H9 (cell line): ENCODE results near the gene RUNX2. TPM values are rescaled to one million over a fixed set of nuclear protein-coding genes. Genes with fewer than 3 reads are reported as not detected.

Source experiments
- DNase-seq: peaks from one replicate; pipeline ENCODE4 v3.0.0-alpha.2; 2017
- H2AFZ ChIP-seq: one replicate; pipeline ENCODE4 v1.6.1; 2013; ENCODE audit warnings: mild to moderate bottlenecking, low read length, control low read depth, moderate library complexity
- H2AK5ac ChIP-seq: 2 replicates; pipeline ENCODE4 v1.6.1; 2013; ENCODE audit warnings: low read length, control low read depth, mixed read lengths; ENCODE audit not compliant: insufficient read length
- H2BK120ac ChIP-seq: one replicate; pipeline ENCODE4 v1.6.1; 2013; ENCODE audit warnings: low read depth, mild to moderate bottlenecking, low read length, control low read depth, inconsistent platforms; ENCODE audit not compliant: poor library complexity, severe bottlenecking
- H2BK12ac ChIP-seq: 2 replicates; pipeline ENCODE4 v1.6.1; 2013; ENCODE audit warnings: low read length, control low read depth, mixed read lengths, low read depth; ENCODE audit not compliant: insufficient read length
- H2BK15ac ChIP-seq: 2 replicates; pipeline ENCODE4 v1.6.1; 2013; ENCODE audit warnings: low read depth, low read length, control low read depth
- H2BK20ac ChIP-seq: one replicate; pipeline ENCODE4 v1.6.1; 2013; ENCODE audit warnings: low read depth, mild to moderate bottlenecking, low read length, control low read depth, inconsistent platforms; ENCODE audit not compliant: poor library complexity, severe bottlenecking
- H2BK5ac ChIP-seq: 2 replicates; pipeline ENCODE4 v1.6.1; 2013; ENCODE audit warnings: low read length, control low read depth, mixed read lengths; ENCODE audit not compliant: insufficient read length
- H3K14ac ChIP-seq: 2 replicates; pipeline ENCODE4 v1.6.1; 2013; ENCODE audit warnings: low read length, control low read depth; ENCODE audit not compliant: insufficient read depth
- H3K18ac ChIP-seq: 2 replicates; pipeline ENCODE4 v1.6.1; 2013; ENCODE audit warnings: low read depth, mild to moderate bottlenecking, mixed read lengths, low read length, control low read depth; ENCODE audit not compliant: insufficient read length
- H3K23ac ChIP-seq: 2 replicates; pipeline ENCODE4 v1.6.1; 2013; ENCODE audit warnings: low read length, control low read depth, mixed read lengths, low read depth; ENCODE audit not compliant: insufficient read length
- H3K23me2 ChIP-seq: 2 replicates; pipeline ENCODE4 v1.6.1; 2013; ENCODE audit warnings: low read depth, mild to moderate bottlenecking, mixed read lengths, low read length, control low read depth; ENCODE audit not compliant: insufficient read length, poor library complexity, severe bottlenecking
- H3K27ac ChIP-seq: 2 replicates; pipeline ENCODE4 v1.5.1; 2013; ENCODE audit warnings: low read length, control low read depth, mixed read lengths, low read depth; ENCODE audit not compliant: insufficient read length
- H3K27me3 ChIP-seq: 2 replicates; pipeline ENCODE4 v1.6.1; 2013; ENCODE audit warnings: low read length, control low read depth, inconsistent platforms; ENCODE audit not compliant: insufficient read depth
- H3K4ac ChIP-seq: 2 replicates; pipeline ENCODE4 v1.6.1; 2013; ENCODE audit warnings: low read depth, mild to moderate bottlenecking, control low read depth, inconsistent platforms, low read length, moderate library complexity
- H3K4me1 ChIP-seq: 2 replicates; pipeline ENCODE4 v1.6.1; 2013; ENCODE audit warnings: low read length, control low read depth, inconsistent platforms; ENCODE audit not compliant: insufficient read depth
- H3K4me2 ChIP-seq: 2 replicates; pipeline ENCODE4 v1.6.1; 2013; ENCODE audit warnings: low read length, control low read depth, mixed read lengths; ENCODE audit not compliant: insufficient read length, insufficient read depth
- H3K56ac ChIP-seq: 2 replicates; pipeline ENCODE4 v1.6.1; 2013; ENCODE audit warnings: low read depth, mild to moderate bottlenecking, mixed read lengths, low read length, control low read depth; ENCODE audit not compliant: insufficient read length
- H3K79me1 ChIP-seq: 2 replicates; pipeline ENCODE4 v1.6.1; 2013; ENCODE audit warnings: low read depth, mild to moderate bottlenecking, moderate library complexity, low read length, control low read depth, inconsistent platforms; ENCODE audit not compliant: insufficient read depth, poor library complexity, severe bottlenecking
- H3K79me2 ChIP-seq: 2 replicates; pipeline ENCODE4 v1.6.1; 2013; ENCODE audit warnings: low read length, control low read depth, inconsistent platforms; ENCODE audit not compliant: insufficient read depth
- H3K9ac ChIP-seq: 2 replicates; pipeline ENCODE4 v1.6.1; 2013; ENCODE audit warnings: low read length, control low read depth, mixed read lengths; ENCODE audit not compliant: insufficient read length; ENCODE audit errors: extremely low read depth
- H3K9me3 ChIP-seq: one replicate; pipeline ENCODE4 v1.6.1; 2013; ENCODE audit warnings: low read depth, low read length, inconsistent platforms; ENCODE audit not compliant: control insufficient read depth
- H3T11ph ChIP-seq: one replicate; pipeline ENCODE4 v1.6.1; 2013; ENCODE audit warnings: mild to moderate bottlenecking, low read length, control low read depth, inconsistent platforms
- H4K20me1 ChIP-seq: one replicate; pipeline ENCODE4 v1.6.1; 2013; ENCODE audit not compliant: control insufficient read depth, insufficient read length, insufficient read depth
- H4K5ac ChIP-seq: 2 replicates; pipeline ENCODE4 v1.6.1; 2013; ENCODE audit warnings: low read depth, mild to moderate bottlenecking, mixed read lengths, low read length, control low read depth; ENCODE audit not compliant: insufficient read length
- H4K8ac ChIP-seq: replicated peaks from 2 replicates; pipeline ENCODE4 v1.6.1; 2013; ENCODE audit warnings: low read length, control low read depth, mixed read lengths, low read depth; ENCODE audit not compliant: insufficient read length
- H4K91ac ChIP-seq: 2 replicates; pipeline ENCODE4 v1.6.1; 2013; ENCODE audit warnings: low read depth, mild to moderate bottlenecking, moderate library complexity, mixed read lengths, low read length, control low read depth; ENCODE audit not compliant: insufficient read length
- H3K27ac Mint-ChIP-seq, 3 experiments: 2 replicates in 2 of 3; 3 replicates in 1 of 3; pipeline ENCODE4 v1.8.0; 2020 to 2021; ENCODE audit warnings: mixed read lengths in 3 of 3, mild to moderate bottlenecking in 1 of 3, moderate library complexity in 1 of 3
- H3K27me3 Mint-ChIP-seq: 2 replicates; pipeline ENCODE4 v1.8.0; 2021; ENCODE audit warnings: low read depth, mild to moderate bottlenecking, moderate library complexity, mixed read lengths
- H3K36me3 Mint-ChIP-seq, 3 experiments: 2 replicates in 2 of 3; 3 replicates in 1 of 3; pipeline ENCODE4 v1.8.0; 2020 to 2021; ENCODE audit warnings: low read depth in 3 of 3, mixed read lengths in 3 of 3; ENCODE audit not compliant: insufficient read depth in 1 of 3
- H3K4me1 Mint-ChIP-seq, 2 experiments: 2 replicates each; pipeline ENCODE4 v1.8.0; 2020; ENCODE audit warnings: mixed read lengths in 2 of 2
- H3K4me3 Mint-ChIP-seq, 2 experiments: 2 replicates in 1 of 2; 3 replicates in 1 of 2; pipeline ENCODE4 v1.8.0; 2020 to 2021; ENCODE audit warnings: mild to moderate bottlenecking in 2 of 2, mixed read lengths in 2 of 2, moderate library complexity in 1 of 2
- H3K9me3 Mint-ChIP-seq, 2 experiments: 2 replicates in 1 of 2; 3 replicates in 1 of 2; pipeline ENCODE4 v1.8.0; 2020; ENCODE audit warnings: mild to moderate bottlenecking in 2 of 2, mixed read lengths in 2 of 2, moderate library complexity in 1 of 2
- WGBS: extraction: QIAGEN DNeasy Blood & Tissue Kit; methylation state at CpG from one replicate; pipeline ENCODE4 v1.1.7; 2013; ENCODE audit warnings: missing lambda C conversion rate, low lambda C conversion rate, mixed read lengths; ENCODE audit not compliant: insufficient read length; ENCODE audit errors: extremely low coverage; 5-methylcytosine and 5-hydroxymethylcytosine counted together
- total RNA-seq: library from RNA; stranded (reverse); gene quantifications from 2 replicates; pipeline ENCODE4 v1.2.1, GENCODE V29; 2021
- TF ChIP-seq, protein P1 (sequence below): fragments of 200-600 bp; sonication (generic); conservative IDR thresholded peaks from 3 replicates; pipeline ENCODE4 v1.8.0; 2021; ENCODE audit warnings: antibody characterized with exemption, mild to moderate bottlenecking

The RUNX2 gene
- total RNA-seq, 1 experiment from 2014 or later: 0.15 TPM

DNA sequence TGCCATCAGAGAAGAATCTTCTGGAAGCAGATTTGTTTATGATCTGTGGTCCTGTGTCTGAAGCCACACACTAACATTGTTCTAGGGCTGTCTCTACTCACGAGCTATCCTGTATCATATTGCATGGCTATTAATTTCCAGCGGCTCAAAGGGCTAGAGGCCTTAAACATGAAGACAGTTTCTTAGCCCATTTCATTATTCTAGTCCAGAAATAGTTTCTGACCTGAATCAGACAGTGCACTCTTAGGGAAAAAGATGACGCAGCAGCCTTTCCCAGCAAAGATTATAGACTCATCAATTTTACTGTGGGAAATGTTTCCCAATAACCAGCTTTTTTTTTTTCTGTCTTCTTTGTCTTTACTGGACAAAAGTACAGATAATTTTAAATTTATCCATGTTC lies 154.9 kb downstream of the RUNX2 start:
- no peaks in the 10 kb centered on the region for H3K79me2 ChIP-seq
- no peaks in the 10 kb centered on the region for H4K20me1 ChIP-seq
- H4K5ac ChIP-seq: no peak overlapping the region
- Mint-ChIP-seq H3K36me3 (no peaks in the 10 kb centered on the region), H3K27me3 (no peaks in the 10 kb centered on the region; the same call in 1 of the 2 replicates), H3K9me3 (no peaks in the 10 kb centered on the region), H3K4me1 (no peaks in the 10 kb centered on the region), H3K27ac (no peak overlapping the region), H3K4me3 (no peak overlapping the region)
- no peak overlapping the region for H2BK15ac ChIP-seq
- no peaks in the 10 kb centered on the region for H3K23me2 ChIP-seq
- H3T11ph ChIP-seq: no peak overlapping the region
- H3K27ac ChIP-seq: no peak overlapping the region
- no peaks in the 10 kb centered on the region for H3K9me3 ChIP-seq
- H3K56ac ChIP-seq: no peak overlapping the region
- no peak overlapping the region for H4K8ac ChIP-seq
- no CpG with 5 or more reads among the region's 3 CpGs for WGBS
- no peaks in the 10 kb centered on the region for H3K27me3 ChIP-seq
- no peak overlapping the region for H2BK12ac ChIP-seq
- DNase-seq: no peak
- no peak overlapping the region for H2BK120ac ChIP-seq
- no peak overlapping the region for H2AK5ac ChIP-seq
- no peak overlapping the region for H3K9ac ChIP-seq
- no peak overlapping the region for H2AFZ ChIP-seq
- TF ChIP-seq, protein P1, sequence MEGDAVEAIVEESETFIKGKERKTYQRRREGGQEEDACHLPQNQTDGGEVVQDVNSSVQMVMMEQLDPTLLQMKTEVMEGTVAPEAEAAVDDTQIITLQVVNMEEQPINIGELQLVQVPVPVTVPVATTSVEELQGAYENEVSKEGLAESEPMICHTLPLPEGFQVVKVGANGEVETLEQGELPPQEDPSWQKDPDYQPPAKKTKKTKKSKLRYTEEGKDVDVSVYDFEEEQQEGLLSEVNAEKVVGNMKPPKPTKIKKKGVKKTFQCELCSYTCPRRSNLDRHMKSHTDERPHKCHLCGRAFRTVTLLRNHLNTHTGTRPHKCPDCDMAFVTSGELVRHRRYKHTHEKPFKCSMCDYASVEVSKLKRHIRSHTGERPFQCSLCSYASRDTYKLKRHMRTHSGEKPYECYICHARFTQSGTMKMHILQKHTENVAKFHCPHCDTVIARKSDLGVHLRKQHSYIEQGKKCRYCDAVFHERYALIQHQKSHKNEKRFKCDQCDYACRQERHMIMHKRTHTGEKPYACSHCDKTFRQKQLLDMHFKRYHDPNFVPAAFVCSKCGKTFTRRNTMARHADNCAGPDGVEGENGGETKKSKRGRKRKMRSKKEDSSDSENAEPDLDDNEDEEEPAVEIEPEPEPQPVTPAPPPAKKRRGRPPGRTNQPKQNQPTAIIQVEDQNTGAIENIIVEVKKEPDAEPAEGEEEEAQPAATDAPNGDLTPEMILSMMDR: no peak
- no peak overlapping the region for H3K18ac ChIP-seq
- H3K4me1 ChIP-seq: no peaks in the 10 kb centered on the region
- H4K91ac ChIP-seq: no peak overlapping the region
- H2BK5ac ChIP-seq: no peak overlapping the region
- H3K4me2 ChIP-seq: no peak overlapping the region
- no peak overlapping the region for H3K23ac ChIP-seq
- no peaks in the 10 kb centered on the region for H3K79me1 ChIP-seq
- H3K4ac ChIP-seq: no peak overlapping the region
- no peak overlapping the region for H3K14ac ChIP-seq
- no peak overlapping the region for H2BK20ac ChIP-seq
